Measurements from ENCODE around the gene FAM217A.

Gene FAM217A

DNA sequence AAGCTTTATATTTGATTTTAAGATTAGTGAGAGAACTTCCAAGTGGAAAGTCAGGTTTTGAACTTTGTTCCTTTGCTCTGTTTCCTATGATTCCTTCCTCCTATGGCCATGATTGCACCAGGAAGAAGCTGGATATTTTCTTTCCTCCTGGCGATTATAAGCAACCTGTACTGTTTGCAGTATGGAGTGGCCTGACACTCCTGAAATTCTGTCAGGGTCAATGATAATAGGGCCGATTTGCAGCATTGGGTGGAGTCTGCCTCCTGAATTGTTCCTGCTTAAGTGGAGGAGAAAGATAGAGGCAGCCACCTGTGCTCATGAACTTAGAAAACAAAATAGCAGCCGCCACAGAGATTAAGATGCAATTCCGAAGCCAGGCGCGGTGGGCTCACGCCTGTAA is 9.8 kb upstream of the FAM217A start:
- DNase-seq (ENCODE audit: extremely low read depth, low read depth): no peak
- TF ChIP-seq, protein P1, sequence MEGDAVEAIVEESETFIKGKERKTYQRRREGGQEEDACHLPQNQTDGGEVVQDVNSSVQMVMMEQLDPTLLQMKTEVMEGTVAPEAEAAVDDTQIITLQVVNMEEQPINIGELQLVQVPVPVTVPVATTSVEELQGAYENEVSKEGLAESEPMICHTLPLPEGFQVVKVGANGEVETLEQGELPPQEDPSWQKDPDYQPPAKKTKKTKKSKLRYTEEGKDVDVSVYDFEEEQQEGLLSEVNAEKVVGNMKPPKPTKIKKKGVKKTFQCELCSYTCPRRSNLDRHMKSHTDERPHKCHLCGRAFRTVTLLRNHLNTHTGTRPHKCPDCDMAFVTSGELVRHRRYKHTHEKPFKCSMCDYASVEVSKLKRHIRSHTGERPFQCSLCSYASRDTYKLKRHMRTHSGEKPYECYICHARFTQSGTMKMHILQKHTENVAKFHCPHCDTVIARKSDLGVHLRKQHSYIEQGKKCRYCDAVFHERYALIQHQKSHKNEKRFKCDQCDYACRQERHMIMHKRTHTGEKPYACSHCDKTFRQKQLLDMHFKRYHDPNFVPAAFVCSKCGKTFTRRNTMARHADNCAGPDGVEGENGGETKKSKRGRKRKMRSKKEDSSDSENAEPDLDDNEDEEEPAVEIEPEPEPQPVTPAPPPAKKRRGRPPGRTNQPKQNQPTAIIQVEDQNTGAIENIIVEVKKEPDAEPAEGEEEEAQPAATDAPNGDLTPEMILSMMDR (IDR thresholded peaks at IDR 0.05; ENCODE audit: low read depth, low read length, missing control alignments): no peak
- no peak overlapping the region for H3K4me3 ChIP-seq (replicated peaks; ENCODE audit: low read depth, low read length)

DNA sequence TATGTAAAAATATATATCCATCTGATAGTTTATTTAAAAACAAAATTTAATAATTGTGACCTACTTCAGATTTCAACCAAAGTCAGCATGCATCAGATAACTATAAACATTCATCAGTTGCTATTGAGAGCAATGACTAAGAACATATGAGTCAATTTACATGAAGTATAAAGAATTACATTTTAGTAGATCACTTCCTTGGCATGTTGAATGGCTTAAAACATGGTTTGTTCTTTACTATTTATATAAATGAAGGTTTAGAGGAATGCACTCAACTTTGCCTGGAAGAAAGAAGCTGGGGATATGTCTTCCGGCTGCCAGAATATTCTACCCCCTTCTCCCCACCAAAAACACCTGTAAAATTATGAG is 6.4 kb upstream of the FAM217A start:
- TF ChIP-seq, protein P1 (IDR thresholded peaks at IDR 0.05; ENCODE audit: low read depth, low read length, missing control alignments): no peak
- no peak overlapping the region for H3K4me3 ChIP-seq (replicated peaks; ENCODE audit: low read depth, low read length)
- DNase-seq (ENCODE audit: extremely low read depth, low read depth): no peak

- no peak overlapping the region for H3K4me3 ChIP-seq (replicated peaks; ENCODE audit: low read depth, low read length)
- no peak for DNase-seq (ENCODE audit: extremely low read depth, low read depth)
- TF ChIP-seq, protein P1 (IDR thresholded peaks at IDR 0.05; ENCODE audit: low read depth, low read length, missing control alignments): no peak
Measured at GRCh38 chr6:4084444-4085331, 5.8 kb upstream of the FAM217A start.

- DNase-seq (ENCODE audit: extremely low read depth, low read depth): no peak
- TF ChIP-seq, protein P1 (IDR thresholded peaks at IDR 0.05; ENCODE audit: low read depth, low read length, missing control alignments): no peak
- H3K4me3 ChIP-seq (replicated peaks; ENCODE audit: low read depth, low read length): no peak overlapping the region
Measured at GRCh38 chr6:4074478-4075235, 4.3 kb downstream of the FAM217A start.

DNA sequence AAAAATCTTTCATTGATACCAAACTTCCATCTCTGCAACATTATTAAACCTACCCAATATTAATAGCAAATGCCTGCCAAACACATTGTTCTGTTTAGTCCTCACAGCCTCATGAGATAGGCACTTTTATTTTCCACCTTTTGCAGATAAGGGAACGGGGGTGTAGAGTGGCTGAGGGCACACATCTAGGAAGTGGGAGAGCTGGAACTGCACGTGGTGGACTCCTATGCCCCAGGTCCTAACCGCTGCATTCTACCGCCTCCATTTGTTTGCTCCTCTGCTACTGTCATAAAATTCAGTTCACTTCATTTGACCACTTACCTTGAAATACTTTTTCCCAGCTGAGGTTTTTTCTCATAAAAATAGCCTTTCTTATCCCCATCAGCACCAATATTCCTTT is 7.6 kb downstream of the FAM217A start:
- DNase-seq (ENCODE audit: extremely low read depth, low read depth): no peak
- TF ChIP-seq, protein P1 (IDR thresholded peaks at IDR 0.05; ENCODE audit: low read depth, low read length, missing control alignments): no peak
- H3K4me3 ChIP-seq (replicated peaks; ENCODE audit: low read depth, low read length): no peak overlapping the region

- no peak overlapping the region for H3K4me3 ChIP-seq (replicated peaks; ENCODE audit: low read depth, low read length)
- TF ChIP-seq, protein P1 (IDR thresholded peaks at IDR 0.05; ENCODE audit: low read depth, low read length, missing control alignments): no peak
- DNase-seq (ENCODE audit: extremely low read depth, low read depth): no peak
Measured at GRCh38 chr6:4069199-4069598, 9.7 kb downstream of the FAM217A start.

Measured in HFF-Myc (cell line).